GM10248 (cell line): ENCODE data around the gene DIP2B.

Source experiments
- CTCF ChIA-PET: fragments of 300-600 bp; sonication (Branson Sonifier 250); formaldehyde crosslinking; extraction: SDS; loops from one replicate; lab custom pipeline; 2021; ENCODE audit warnings: antibody characterized with exemption; lab: Yijun Ruan, JAX
- POLR2A ChIA-PET: fragments of 350-650 bp; sonication (Branson Sonifier 250); formaldehyde crosslinking; extraction: SDS; loops from one replicate; lab custom pipeline; 2020; ENCODE audit warnings: antibody characterized with exemption; lab: Yijun Ruan, JAX
- DNase-seq: peaks from one replicate; pipeline ENCODE4 v3.0.0; 2012; ENCODE audit errors: extremely low spot score
- CTCF ChIP-seq: IDR thresholded peaks from 2 replicates; pipeline ENCODE4 v1.5.1; 2012; ENCODE audit warnings: mild to moderate bottlenecking, low read depth; ENCODE audit errors: extremely low read depth, missing control alignments, control extremely low read depth

DIP2B gene

GRCh38 chr12:50568338-50569091, 63.7 kb downstream of the DIP2B start:
- ChIA-PET CTCF (interaction anchor here (1.1 to 1.6 kb wide), 4 partner anchors 19 to 64 kb away, joined by 3 to 6 read pairs (median 3); partner anchors contain the start of gene DIP2B), POLR2A (interaction anchor here (0.6 kb wide), 1 partner anchor 19 kb away, joined by 4 read pairs; no protein-coding TSS in a partner anchor)
- DNase-seq: no peak
- TF ChIP-seq CTCF: no peak

- TF ChIP-seq CTCF: no peak
- no peak for DNase-seq
- POLR2A ChIA-PET: no interaction called here
- CTCF ChIA-PET: interaction anchor here (1.6 kb wide), 1 partner anchor 65 kb away, joined by 6 read pairs; the partner anchor contains the start of gene DIP2B
Observed at GRCh38 chr12:50569321-50569720, 64.5 kb downstream of the DIP2B start.

GRCh38 chr12:50569876-50570275, 65.1 kb downstream of the DIP2B start:
- no peak for TF ChIP-seq CTCF
- POLR2A ChIA-PET: no interaction called here
- CTCF ChIA-PET: no interaction called here

GRCh38 chr12:50571786-50572185, 67.0 kb downstream of the DIP2B start:
- no peak for TF ChIP-seq CTCF
- POLR2A ChIA-PET: no interaction called here
- CTCF ChIA-PET: interaction anchor here (1.0 to 1.7 kb wide), 5 partner anchors 8 to 77 kb away, joined by 3 to 4 read pairs (median 4); no protein-coding TSS in a partner anchor
- DNase-seq: no peak

More at GRCh38 chr12:50569876-50570275, 65.1 kb downstream of the DIP2B start:
- no peak for DNase-seq

- CTCF ChIA-PET: interaction anchor here (0.8 to 1.7 kb wide), 10 partner anchors 9 to 177 kb away, joined by 3 to 4 read pairs (median 3); no protein-coding TSS in a partner anchor
- POLR2A ChIA-PET: no interaction called here
- TF ChIP-seq CTCF: no peak
- no peak for DNase-seq
Observed at GRCh38 chr12:50572287-50572686, 67.5 kb downstream of the DIP2B start.

- no peak for TF ChIP-seq CTCF
- no peak for DNase-seq
- ChIA-PET POLR2A (no interaction called here), CTCF (interaction anchor here (0.8 to 1.7 kb wide), 10 partner anchors 9 to 178 kb away, joined by 3 to 4 read pairs (median 3); no protein-coding TSS in a partner anchor)
Observed at GRCh38 chr12:50572760-50573159, 68.0 kb downstream of the DIP2B start.
